Stimulated activated CD8-positive, alpha-beta memory T cell treated with anti-CD3 and anti-CD28 coated beads, Interleukin-12 subunit alpha, Interleukin-12 subunit beta, amount 100 ng/mL, for 4 hours (primary cell): ENCODE measurements around the gene CACNA2D3.
"Not testable (repeated sequence)": the region's sequence is repeated elsewhere in the genome, so short reads cannot be mapped to it uniquely, and the experiment has no call there.

Source experiments
- DNase-seq: peaks from one replicate; pipeline ENCODE4 v3.0.0-alpha.2; 2020; ENCODE audit warnings: low read depth

The CACNA2D3 gene

DNA sequence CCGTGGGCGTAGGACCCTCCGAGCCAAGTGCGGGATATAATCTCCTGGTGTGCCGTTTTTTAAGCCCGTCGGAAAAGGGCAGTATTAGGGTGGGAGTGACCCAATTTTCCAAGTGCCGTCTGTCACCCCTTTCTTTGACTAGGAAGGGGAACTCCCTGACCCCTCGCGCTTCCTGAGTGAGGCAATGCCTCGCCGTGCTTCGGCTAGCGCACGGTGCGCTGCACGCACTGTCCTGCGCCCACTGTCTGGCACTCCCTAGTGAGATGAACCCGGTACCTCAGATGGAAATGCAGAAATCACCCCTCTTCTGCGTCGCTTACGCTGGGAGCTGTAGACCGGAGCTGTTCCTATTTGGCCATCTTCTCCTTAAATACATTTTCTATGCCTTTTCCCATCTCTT lies 342.2 kb downstream of the CACNA2D3 start:
- DNase-seq: not testable (repeated sequence)

DNA sequence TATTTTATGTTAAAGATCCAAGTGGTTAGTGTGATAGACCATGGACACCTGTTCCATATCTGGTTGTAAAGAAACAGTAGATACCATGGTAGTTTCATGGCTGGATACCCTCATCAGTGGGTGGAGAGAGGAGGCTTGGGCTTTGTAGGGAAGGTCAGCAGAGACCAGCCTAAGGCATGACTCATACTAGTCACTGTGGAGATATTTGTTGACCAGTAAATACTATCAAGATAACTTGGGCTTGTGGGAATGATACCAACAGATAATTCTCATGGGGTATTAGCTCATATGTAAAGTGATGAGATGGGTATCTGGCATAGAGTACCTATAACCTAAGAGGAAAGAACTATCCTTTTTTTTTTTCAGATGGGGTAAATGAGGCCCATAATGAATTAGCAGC lies 354.5 kb downstream of the CACNA2D3 start:
- no peak for DNase-seq

DNA sequence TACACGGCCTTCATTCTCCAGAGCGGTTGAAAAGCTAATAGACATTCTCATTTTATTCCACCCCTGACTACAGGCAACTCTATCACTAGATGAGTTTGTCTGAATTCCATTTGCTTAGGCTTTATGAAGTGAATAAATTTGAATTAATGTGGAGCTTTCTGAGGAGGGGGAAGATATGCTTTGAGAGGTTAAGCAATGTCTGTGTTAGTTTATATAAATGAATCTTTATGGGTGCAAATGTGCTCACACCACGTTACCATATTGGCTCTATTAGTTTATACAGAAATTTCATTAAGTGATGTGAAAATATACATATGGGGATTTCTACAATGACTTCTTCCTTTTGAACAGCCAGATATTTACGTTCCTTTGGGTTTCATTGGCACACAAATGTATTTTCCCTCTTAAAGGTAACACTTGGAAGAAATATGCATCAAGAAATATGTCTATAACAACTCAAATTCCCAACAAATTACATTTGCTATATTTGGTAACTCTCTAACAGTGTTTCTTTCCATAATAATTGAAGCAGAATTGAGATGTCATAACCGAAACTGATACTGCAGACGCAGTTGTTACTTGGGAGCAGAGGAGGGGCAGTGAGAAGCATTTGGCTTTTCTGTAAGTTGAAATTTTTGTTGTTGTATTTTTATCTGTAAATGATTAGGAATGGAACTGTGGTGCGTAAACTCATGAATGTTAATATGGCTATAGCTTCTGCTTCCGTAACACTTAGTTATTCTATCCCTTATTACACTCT lies 359.4 kb downstream of the CACNA2D3 start:
- no peak for DNase-seq

DNA sequence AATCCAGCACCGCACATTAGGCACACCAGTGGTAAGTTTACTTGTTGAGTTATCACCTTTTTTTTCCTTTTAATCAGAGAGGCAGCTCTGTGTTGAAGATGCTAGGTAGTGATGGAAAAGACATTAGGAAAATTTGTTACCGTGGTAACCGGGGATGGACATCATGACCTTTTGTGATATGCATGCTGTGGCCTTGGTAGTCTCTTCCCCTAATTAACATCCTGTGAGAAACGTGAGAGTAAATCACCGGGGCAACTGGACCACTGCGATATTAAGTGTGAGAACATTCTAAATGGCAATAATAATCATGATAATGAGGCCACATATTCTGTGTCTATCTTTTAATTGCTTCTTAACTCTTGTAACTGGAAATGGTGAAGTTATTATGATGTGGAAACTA lies 362.0 kb downstream of the CACNA2D3 start:
- DNase-seq: no peak

DNA sequence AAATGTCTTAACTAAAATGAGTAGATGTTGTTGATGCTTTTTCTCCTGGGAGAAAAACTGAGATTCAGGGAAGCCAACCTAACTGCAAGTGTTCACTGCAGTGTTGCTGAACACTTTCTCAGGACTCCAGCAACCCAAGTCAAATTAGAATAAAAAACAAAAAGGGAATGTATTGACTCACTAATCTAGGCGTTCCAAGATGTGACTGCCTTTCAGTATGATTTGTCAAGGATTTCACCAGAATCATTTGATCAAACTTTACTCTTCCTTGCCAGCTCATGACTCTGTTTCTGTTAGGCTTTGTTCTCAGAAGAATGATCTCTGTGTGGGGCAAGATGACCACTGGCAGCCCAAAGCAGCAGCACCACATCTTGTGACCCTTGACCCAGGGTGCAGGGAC lies 364.0 kb downstream of the CACNA2D3 start:
- DNase-seq: no peak

DNA sequence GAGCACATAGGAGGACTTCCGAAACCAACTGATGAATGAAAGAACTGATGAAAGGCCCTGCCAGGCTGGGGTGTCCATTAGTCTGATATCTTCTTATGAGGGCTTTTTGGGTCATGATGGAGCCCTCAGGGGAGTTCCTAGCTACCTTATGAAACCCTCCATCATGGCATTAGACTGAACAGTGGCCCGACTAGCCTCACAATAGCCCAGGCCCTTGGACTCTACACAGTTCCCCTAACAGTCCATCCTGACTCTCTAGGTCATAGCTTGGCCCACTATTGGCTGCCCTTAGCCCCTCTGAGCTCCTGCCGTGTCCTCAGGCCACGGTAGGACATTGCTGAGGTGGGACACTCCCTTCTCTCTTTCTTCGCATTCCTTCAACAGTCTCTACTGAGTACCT lies 365.9 kb downstream of the CACNA2D3 start:
- DNase-seq: no peak

DNA sequence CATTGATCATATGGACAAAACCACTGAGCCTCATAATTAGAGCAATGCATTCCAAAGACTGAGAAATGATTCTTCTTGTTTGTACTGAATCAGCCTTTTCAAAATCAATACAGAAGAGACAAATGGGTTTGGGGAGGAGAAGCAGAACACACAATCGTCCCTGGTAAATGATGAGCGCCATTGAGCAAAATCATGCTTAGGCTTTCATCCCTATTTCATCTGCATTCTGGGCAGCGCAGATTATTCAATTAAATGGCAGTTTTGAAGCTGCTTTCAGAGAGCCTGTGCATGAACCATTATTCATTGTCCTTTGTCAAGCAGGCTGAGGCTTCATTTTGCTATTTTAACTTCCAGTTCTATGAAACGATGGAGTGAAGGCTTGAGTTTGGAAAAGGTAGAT lies 371.9 kb downstream of the CACNA2D3 start:
- DNase-seq: no peak

DNA sequence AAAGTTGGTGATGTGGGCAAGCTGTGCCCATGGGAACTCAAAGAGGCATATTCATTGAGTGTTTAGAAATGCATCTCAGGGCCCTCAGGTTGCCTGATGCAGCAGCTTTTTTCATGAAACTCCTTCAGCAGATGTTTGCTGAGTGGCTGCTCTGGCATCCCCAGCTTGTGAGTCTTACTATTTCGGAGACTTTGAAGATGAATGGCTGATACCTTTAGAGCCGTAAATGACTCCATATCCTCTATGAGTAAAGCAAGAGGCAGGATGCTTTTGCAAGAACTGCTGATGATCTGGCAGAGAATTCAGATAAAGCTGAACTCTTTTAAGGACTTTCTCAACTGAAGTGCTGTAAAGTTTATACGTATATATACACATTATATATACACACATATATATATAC lies 384.3 kb downstream of the CACNA2D3 start:
- no peak for DNase-seq

DNA sequence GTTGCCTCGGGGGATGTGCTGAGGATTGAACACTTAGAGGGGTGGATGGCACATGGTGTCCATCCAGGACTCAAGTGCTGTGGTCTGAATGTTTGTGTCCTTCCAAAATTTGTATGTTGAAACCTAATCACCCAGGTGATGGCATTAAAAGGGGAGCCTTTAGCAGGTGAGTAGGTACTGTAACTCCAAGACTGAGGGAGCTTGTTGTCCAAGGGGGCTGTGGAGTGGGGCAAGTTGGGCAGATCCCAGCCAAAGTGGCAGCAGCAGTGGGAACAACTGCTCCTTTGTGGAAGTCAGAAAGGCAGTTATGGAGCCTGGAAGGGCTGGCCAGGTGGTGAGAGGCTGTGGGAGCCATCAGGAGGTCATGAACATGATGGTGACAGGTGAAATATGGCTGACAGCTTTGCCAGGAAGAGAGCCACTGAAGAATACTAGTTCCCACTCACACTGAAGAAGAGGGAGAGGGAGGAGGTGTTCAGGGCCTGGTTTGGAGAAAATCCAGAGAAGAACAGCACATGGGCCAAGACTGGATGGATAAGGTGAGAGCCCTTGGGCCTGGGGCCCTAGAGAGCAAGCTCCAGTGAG lies 385.6 kb downstream of the CACNA2D3 start:
- no peak for DNase-seq

DNA sequence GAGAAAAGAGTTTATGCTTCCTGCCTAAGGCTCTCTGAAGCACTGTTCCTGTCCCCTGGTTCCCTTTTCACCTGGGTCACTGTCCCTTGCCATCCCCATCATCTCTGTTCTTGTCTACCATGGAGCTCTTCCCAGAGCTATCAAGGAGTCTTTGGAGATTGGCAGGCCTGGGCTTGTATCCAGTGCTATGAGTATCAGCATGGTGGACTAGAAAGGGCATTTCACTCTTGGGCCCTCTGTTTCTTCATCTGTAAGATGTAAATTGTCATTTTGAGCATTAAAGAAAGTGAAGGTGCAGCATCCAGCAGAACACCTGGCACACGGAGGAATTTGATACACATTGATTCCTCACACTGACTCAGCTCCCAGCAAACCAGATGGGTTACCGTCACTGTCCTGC lies 388.2 kb downstream of the CACNA2D3 start:
- no peak for DNase-seq

DNA sequence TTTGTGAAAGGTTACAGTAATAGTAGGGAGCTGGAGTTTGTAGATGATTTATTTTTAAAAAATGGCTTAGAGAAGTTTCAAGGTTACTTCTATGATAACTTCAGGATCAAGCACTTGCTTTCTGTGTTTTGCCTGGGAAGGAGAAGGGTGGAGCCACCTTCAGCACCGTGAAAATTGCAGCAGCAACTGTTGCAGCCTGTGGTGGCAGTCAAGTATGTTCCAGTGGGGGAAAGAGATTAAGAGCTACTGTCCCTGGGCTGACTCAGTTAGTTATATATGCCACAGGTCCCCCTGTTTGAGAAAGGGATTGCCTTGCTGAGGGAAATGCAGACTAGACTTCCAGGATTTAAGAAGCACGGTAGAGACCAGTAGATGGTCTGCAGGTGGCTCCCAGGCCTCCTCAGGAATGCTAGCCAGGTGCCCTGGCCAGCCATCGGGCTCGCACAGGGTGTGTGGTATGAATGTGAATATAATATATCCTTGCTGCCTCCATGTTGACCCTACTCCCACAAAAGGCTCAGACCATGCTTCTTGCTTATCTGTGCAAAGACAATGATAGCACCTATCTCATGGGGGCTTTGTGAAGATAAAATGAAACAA lies 389.5 kb downstream of the CACNA2D3 start:
- DNase-seq: no peak

DNA sequence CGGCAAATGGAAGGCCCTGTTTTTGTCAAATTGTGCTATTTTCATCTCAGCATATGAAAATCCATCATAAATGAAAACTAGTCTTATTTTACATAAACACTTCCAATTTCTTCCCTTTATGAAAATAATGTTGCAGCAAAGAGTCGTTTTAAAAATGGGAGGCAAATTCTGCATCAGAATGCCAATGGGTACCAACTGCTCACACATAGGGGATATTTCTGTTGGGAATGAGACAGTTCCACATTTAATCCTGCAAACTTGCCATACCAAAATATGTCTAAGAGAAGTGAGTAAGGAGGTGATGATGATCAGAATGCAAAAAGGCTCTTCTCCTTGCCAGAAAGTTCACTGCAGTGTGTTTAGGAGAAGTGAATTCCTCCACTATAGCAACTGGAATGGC lies 391.7 kb downstream of the CACNA2D3 start:
- no peak for DNase-seq

DNA sequence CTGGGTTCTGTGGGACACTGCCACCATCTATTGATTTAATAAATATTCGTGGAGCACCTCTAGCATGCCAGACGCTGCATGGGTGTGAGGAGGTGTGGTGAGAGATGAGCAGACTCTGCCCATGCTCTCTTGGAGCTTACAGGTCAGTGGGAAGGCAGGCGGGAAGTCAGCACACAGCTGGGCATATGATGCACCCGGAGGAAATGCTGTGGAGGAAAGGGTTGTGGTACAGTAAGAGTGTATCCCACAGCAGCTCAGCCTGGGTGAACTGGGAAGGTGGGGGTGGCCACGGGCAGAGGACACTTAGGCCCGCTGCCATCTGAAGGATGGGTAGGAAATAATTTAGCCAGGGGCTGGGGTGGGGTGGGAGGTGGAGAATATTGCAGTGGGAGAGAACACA lies 392.1 kb downstream of the CACNA2D3 start:
- DNase-seq: no peak

DNA sequence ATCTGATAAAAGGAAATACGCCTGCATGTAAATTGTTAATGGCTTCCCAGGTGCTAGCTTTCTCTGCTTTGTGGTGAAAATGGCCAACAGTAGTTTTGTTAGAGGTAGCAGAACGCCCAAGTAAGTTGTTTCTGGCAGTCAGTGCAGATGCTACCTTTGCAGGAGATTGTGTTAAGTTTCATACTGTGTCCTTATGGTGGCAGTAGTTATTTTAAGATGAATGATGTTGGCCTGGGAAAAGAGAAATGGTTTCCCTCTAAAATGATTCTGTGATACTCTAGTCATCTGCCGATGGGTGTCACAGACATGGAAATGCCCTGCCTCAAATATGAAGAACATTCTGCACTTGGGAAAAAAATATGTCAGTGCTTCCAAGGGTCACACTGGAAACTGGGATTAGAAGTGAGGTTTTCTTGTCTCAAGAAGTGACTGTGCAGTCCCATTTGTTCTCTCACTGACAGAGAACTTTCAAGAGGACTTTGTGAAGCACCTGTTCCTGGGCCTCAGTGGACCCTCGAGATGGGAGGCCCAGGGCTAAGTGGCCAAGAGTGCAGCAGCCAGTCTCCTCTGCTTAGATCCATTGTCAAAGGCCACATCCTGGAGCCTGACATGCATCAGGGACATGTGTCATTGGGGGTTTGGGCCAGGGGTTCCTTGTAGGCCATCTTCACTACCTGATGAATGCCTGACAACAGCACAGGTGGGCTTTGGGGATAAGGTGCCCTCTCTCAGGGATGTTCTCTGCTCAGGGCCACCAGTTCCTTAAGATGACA lies 393.3 kb downstream of the CACNA2D3 start:
- DNase-seq: no peak

DNA sequence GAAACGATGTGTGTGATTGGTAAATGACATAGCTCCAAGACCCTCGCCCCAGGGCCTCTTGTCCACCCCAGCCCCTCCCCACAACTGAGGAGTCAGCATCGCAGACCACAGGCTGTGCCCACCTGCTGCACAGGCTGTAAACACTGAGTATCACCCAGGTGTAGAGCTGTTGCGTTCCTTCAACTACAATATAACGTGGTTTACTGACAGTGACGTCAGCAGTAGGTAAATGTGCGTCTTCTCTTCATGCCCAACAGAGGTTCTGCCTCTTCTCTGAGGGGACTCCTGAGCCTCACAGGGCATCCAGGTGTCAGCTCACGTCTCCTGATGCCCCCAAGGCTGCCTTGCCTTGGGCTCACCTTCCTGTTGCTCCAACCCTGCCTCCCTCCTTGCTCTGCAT lies 395.1 kb downstream of the CACNA2D3 start:
- DNase-seq: no peak

DNA sequence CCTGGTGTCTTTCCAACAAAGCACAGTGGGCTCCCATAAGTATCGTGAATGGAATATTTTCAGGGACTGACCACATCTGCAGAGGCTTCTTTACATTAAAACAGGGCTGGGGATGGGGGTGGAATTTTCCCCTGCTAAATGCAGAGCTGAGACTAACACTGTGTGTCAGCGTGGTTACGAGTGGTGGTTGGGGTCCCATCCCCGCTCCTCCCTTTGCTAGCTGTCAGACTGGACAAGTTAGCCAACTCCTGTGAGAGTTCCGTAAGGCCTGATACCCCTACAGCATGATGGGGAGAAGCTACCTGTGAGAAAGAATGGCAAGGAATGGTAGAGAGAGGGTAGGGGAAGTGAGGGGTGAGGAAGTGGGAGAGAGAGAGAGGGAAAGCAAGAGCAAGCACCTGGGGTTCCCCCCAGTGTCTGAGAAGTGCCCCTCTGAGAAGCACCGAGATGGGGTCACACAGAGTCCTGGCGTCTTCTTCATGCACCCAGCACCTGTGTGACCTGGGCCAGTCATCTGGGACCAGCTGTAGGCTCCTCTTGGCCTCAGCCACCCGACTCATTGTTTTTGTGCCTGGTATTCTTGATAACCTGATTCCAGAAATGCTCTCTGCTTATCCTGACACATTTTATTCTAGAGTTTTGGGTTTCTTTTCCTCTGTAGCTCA lies 395.8 kb downstream of the CACNA2D3 start:
- DNase-seq: no peak

DNA sequence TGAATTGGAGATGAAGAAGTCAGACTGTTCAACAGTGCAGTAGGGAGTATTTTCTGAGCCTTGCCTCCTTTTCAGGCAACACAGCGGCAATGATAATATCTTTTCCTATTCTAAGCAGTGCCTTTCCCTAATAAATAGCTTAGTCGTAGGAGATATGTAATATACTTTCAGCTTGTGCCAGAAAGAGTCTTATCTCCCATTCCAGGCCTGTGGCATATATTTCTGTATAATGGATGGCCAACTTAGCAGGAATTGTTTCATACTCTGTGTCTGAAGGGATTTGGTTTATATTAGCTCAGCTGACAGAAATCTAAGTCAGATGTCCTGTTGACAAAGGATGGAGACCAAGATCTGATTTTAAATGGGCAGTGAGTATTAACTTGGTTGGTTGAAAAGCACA lies 397.1 kb downstream of the CACNA2D3 start:
- no peak for DNase-seq

DNA sequence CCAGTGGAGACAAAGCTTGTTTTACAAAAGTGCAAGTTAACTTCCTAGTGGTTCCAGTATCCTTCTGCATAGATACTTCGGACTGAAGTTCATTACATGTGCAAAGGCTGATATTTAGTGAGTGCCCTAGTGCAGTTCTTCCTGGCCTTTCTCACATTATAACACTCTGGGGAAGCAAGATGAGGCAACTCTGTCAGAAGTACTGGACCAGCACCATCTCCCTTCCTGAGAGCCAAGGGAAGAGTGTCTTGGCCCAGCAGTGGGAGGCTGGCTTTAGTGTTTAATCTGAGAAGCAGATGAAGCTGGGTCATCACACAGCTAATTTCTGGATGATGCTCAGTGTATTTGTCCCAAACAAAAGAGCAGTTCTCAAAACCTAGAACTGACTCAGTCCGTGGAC lies 397.7 kb downstream of the CACNA2D3 start:
- no peak for DNase-seq

DNA sequence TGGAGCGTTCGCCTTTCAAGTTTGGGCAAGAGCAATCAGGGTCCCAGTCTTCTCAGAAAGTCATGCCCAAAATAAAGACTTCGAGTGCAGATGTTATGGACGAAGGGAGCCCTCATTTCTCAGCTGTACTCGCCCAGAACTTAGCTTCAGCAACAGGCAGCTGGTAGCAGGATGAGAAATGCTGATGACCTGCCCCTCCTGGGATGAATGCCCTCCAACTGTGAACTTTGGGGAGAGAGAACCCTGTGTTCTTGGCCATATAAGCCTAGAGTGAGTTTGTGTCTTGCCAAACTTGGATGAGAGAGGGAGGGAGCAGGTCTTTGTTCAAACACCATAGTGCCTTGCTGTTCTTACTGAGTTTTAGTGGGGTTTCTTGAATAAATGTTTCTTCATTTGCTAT lies 405.2 kb downstream of the CACNA2D3 start:
- DNase-seq: no peak

DNA sequence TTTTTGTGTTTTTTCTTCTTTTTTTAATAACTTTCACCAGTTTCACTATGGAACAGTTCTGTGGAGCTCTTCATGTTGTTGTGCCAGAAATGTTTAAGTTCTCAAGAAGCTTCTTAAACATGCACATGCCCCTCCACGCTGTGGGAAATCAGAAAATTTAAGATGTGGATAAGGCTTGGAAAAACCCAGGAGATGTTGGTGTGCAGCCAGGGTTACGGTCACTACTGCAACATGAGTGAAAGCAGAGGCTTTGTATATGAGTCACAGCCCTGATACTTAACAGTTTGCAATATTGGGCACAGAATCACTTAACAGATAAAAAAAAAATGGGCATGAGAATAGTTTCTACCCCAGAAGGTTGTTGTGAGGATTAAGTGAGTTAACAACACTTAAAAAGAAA lies 405.6 kb downstream of the CACNA2D3 start:
- no peak for DNase-seq

DNA sequence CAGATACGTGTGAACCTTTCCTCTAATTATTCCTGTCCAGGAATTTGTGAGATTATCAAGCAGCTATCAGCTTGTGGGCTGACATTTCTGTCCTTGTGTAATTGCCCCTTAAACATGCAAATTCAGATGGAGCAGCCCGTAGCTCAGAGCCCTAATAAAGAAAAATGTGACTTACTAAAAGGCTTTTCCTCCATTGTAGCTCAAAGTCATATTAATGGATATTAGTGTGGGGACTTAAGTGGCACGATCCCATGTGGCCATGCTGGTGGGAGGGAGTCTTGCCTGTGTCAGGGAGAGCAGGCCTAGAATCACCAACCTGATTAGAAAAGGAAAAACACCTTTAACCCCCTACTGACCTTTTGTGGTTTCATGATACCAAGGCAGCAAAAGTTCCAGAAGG lies 406.3 kb downstream of the CACNA2D3 start:
- no peak for DNase-seq

DNA sequence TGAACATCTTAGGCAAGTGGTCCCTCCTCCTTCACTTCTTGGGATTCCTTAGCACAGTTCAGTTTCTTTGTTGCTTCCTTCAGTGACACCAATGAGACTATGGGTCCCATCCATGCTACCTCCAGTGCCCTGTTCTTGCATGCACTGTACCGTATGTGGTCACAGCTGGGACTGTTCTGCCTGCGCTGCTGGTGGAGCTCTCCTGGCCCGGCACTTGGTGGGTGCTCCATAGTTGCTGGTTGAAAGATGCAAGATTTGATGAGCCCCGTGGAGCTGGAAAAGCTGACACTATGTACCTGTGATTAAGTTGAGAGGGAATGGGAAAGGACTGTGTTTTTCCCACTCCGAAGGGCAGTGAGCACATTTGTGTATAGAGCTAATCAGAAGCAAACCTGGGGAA lies 407.7 kb downstream of the CACNA2D3 start:
- DNase-seq: no peak
